ENCODE data around the gene VPS13D.

Gene VPS13D

GRCh38 chr1:12496154-12496961 lies 266.5 kb downstream of the VPS13D start:
- no peaks in the 10 kb centered on the region for H3K27me3 Mint-ChIP-seq
- peaks cover 58% of the 10 kb centered on the region for H3K36me3 Mint-ChIP-seq (ENCODE audit: low read depth)
- H3K9me3 Mint-ChIP-seq = no peaks in the 10 kb centered on the region
- DNase-seq = no peak
- H3K27ac Mint-ChIP-seq = no peak overlapping the region
- H3K4me3 Mint-ChIP-seq = no peak overlapping the region
- H3K4me1 Mint-ChIP-seq (ENCODE audit: low read depth) = peaks cover 35% of the 10 kb centered on the region

- H3K27ac Mint-ChIP-seq = peak overlapping the region; percentile 32
- H3K27me3 Mint-ChIP-seq = no peaks in the 10 kb centered on the region
- peaks cover 69% of the 10 kb centered on the region for H3K36me3 Mint-ChIP-seq (ENCODE audit: low read depth)
- H3K4me1 Mint-ChIP-seq (ENCODE audit: low read depth) = peaks cover 57% of the 10 kb centered on the region
- no peaks in the 10 kb centered on the region for H3K9me3 Mint-ChIP-seq
- H3K4me3 Mint-ChIP-seq = no peak overlapping the region
- no peak for DNase-seq
These were observed 269.9 kb downstream of the VPS13D start for GRCh38 chr1:12499539-12500240.

- H3K4me3 Mint-ChIP-seq = no peak overlapping the region
- H3K27ac Mint-ChIP-seq = peak overlapping the region; percentile 93
- DNase-seq = no peak
- no peaks in the 10 kb centered on the region for H3K9me3 Mint-ChIP-seq
- H3K4me1 Mint-ChIP-seq (ENCODE audit: low read depth) = peaks cover 57% of the 10 kb centered on the region
- no peaks in the 10 kb centered on the region for H3K27me3 Mint-ChIP-seq
- peaks cover 79% of the 10 kb centered on the region for H3K36me3 Mint-ChIP-seq (ENCODE audit: low read depth)
These were observed 271.8 kb downstream of the VPS13D start for GRCh38 chr1:12501661-12502060.

GRCh38 chr1:12502336-12503109 lies 272.7 kb downstream of the VPS13D start:
- Mint-ChIP-seq H3K4me1 (ENCODE audit: low read depth) (peaks cover 57% of the 10 kb centered on the region), H3K4me3 (no peak overlapping the region), H3K27me3 (no peaks in the 10 kb centered on the region), H3K27ac (peak overlapping the region; percentile 93), H3K36me3 (ENCODE audit: low read depth) (peaks cover 79% of the 10 kb centered on the region), H3K9me3 (no peaks in the 10 kb centered on the region)
- peak; percentile 48 for DNase-seq

GRCh38 chr1:12503709-12504108 lies 273.9 kb downstream of the VPS13D start:
- H3K4me1 Mint-ChIP-seq (ENCODE audit: low read depth) = peaks cover 61% of the 10 kb centered on the region
- H3K4me3 Mint-ChIP-seq = no peak overlapping the region
- peak overlapping the region; percentile 48 for H3K27ac Mint-ChIP-seq
- no peak for DNase-seq
- H3K36me3 Mint-ChIP-seq (ENCODE audit: low read depth) = peaks cover 77% of the 10 kb centered on the region
- H3K27me3 Mint-ChIP-seq = no peaks in the 10 kb centered on the region
- H3K9me3 Mint-ChIP-seq = no peaks in the 10 kb centered on the region

- Mint-ChIP-seq H3K36me3 (ENCODE audit: low read depth) (peaks cover 76% of the 10 kb centered on the region), H3K4me1 (ENCODE audit: low read depth) (peaks cover 62% of the 10 kb centered on the region), H3K27me3 (no peaks in the 10 kb centered on the region), H3K27ac (no peak overlapping the region), H3K4me3 (no peak overlapping the region), H3K9me3 (peaks cover under 1% of the 10 kb centered on the region)
- DNase-seq = no peak
These were observed 274.8 kb downstream of the VPS13D start for GRCh38 chr1:12504601-12505000.

GRCh38 chr1:12505231-12505630 lies 275.4 kb downstream of the VPS13D start:
- H3K9me3 Mint-ChIP-seq = peaks cover 4% of the 10 kb centered on the region
- H3K4me3 Mint-ChIP-seq = no peak overlapping the region
- no peak for DNase-seq
- no peaks in the 10 kb centered on the region for H3K27me3 Mint-ChIP-seq
- peaks cover 76% of the 10 kb centered on the region for H3K36me3 Mint-ChIP-seq (ENCODE audit: low read depth)
- no peak overlapping the region for H3K27ac Mint-ChIP-seq
- H3K4me1 Mint-ChIP-seq (ENCODE audit: low read depth) = peaks cover 62% of the 10 kb centered on the region

- Mint-ChIP-seq H3K27ac (peak overlapping the region; percentile 44), H3K4me1 (ENCODE audit: low read depth) (peaks cover 65% of the 10 kb centered on the region), H3K27me3 (no peaks in the 10 kb centered on the region), H3K9me3 (peaks cover 4% of the 10 kb centered on the region), H3K4me3 (no peak overlapping the region), H3K36me3 (ENCODE audit: low read depth) (peaks cover 79% of the 10 kb centered on the region)
- no peak for DNase-seq
These were observed 275.9 kb downstream of the VPS13D start for GRCh38 chr1:12505639-12506280.

GRCh38 chr1:12506281-12507280 lies 276.8 kb downstream of the VPS13D start:
- no peak for DNase-seq
- Mint-ChIP-seq H3K36me3 (ENCODE audit: low read depth) (peaks cover 80% of the 10 kb centered on the region), H3K9me3 (peaks cover 4% of the 10 kb centered on the region), H3K27ac (peak overlapping the region; percentile 44), H3K27me3 (no peaks in the 10 kb centered on the region), H3K4me1 (ENCODE audit: low read depth) (peaks cover 67% of the 10 kb centered on the region), H3K4me3 (no peak overlapping the region)

- H3K4me3 Mint-ChIP-seq = no peak overlapping the region
- no peaks in the 10 kb centered on the region for H3K27me3 Mint-ChIP-seq
- peaks cover 4% of the 10 kb centered on the region for H3K9me3 Mint-ChIP-seq
- H3K27ac Mint-ChIP-seq = peak overlapping the region; percentile 40
- DNase-seq = no peak
- peaks cover 65% of the 10 kb centered on the region for H3K4me1 Mint-ChIP-seq (ENCODE audit: low read depth)
- H3K36me3 Mint-ChIP-seq (ENCODE audit: low read depth) = peaks cover 80% of the 10 kb centered on the region
These were observed 277.8 kb downstream of the VPS13D start for GRCh38 chr1:12507631-12508030.

GRCh38 chr1:12508849-12509248 lies 279.0 kb downstream of the VPS13D start:
- H3K27ac Mint-ChIP-seq = peak overlapping the region; percentile 81
- H3K9me3 Mint-ChIP-seq = peaks cover 6% of the 10 kb centered on the region
- peaks cover 68% of the 10 kb centered on the region for H3K4me1 Mint-ChIP-seq (ENCODE audit: low read depth)
- H3K36me3 Mint-ChIP-seq (ENCODE audit: low read depth) = peaks cover 76% of the 10 kb centered on the region
- no peak overlapping the region for H3K4me3 Mint-ChIP-seq
- H3K27me3 Mint-ChIP-seq = no peaks in the 10 kb centered on the region
- no peak for DNase-seq

- H3K9me3 Mint-ChIP-seq = peaks cover 6% of the 10 kb centered on the region
- peaks cover 61% of the 10 kb centered on the region for H3K36me3 Mint-ChIP-seq (ENCODE audit: low read depth)
- H3K27ac Mint-ChIP-seq = peak overlapping the region; percentile 99
- peaks cover 70% of the 10 kb centered on the region for H3K4me1 Mint-ChIP-seq (ENCODE audit: low read depth)
- DNase-seq = no peak
- H3K27me3 Mint-ChIP-seq = no peaks in the 10 kb centered on the region
- H3K4me3 Mint-ChIP-seq = peak overlapping the region; percentile 68
These were observed 281.3 kb downstream of the VPS13D start for GRCh38 chr1:12511128-12511484.
